Activated CD8-positive, alpha-beta memory T cell treated with anti-CD3 and anti-CD28 coated beads for 24 hours (primary cell): ENCODE measurements around the gene SLCO3A1.

Experiments used
- DNase-seq: peaks from one replicate; pipeline ENCODE4 v3.0.0-alpha.2; 2020

SLCO3A1 gene

DNA sequence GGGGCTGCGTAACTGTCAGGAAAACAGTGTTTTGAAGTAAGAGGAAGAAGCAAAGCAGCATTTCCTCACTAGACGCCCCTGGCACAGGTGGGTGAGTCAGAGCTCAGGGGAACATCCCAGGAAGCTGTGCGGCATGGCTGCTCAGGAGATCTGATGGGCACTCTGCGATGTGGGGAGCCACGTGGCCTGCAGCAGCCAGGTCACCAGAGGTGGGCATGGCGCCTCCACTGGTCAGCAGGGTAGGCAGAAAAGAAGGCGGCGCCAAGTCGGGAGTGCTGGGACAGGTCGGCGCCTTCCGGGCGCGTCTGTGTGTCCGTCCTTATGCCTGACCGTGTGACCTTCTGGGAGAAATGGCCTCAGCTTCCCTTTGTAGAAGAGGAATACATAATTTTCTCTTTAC lies 290.3 kb downstream of the SLCO3A1 start:
- no peak for DNase-seq

DNA sequence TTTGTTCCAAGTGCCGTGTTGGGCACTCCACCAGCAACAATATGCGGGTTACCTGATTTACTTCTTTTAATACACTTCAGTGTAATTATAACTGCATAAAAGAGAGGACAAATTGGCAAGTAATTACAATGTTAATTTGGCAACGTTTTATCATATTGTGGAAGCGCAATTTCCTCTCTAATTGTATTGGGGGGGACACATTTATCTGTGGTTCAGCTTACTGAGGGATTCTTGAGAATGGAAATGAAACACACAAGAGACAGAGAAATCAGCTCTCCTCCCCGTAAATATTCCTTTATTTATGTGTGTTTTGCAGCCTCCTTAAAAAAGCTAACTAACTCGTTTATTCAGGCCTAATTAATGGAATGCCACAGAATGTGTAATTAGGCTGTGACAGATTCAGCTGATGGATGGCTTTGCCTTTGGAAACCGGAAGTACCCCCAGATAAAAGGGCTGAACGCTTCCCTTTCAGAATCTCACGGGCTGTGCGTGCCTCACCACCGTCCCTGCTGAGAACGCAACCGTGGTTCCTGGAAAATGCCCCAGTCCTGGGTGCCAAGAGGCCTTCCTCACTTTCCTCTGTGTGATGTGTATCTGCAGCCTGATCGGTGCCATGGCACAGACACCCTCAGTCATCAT lies 293.1 kb downstream of the SLCO3A1 start:
- no peak for DNase-seq

DNA sequence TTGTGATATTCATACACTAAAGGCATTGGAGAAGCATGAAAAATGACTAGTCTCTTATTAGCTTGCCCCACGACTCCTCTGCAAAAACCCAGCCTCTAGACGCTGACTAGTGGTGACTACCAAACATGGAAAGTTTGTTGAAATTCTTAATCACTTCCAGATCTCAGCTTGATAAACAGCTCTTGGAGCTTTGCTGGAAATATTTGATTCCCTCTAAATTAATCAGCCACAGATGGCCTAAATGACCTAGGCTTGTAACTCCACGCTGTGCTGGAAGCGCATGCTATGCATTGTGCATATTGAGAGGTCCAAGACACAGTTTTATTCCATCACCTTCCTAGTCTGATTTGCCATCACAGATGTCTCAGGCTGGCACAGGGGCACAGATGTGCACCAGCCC lies 295.5 kb downstream of the SLCO3A1 start:
- DNase-seq = no peak

DNA sequence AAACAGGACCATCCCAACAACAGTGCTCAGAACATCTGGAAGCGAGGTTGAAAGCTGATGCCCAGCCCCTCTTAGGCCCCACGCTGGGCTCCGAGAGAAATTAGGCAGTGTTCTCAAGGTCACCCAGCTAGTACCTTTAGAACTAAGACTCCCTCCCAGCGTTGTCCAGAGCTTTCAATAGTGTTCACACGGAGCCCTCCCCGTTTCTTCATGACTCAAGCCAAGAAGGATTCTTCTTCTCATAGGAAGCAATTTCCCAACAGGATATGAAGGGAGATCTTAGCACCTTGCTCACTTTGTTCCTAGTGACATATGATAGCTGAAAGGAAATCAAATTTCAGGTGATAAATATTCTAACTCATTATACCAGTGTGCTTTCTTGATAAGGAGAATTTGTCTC lies 296.0 kb downstream of the SLCO3A1 start:
- no peak for DNase-seq

DNA sequence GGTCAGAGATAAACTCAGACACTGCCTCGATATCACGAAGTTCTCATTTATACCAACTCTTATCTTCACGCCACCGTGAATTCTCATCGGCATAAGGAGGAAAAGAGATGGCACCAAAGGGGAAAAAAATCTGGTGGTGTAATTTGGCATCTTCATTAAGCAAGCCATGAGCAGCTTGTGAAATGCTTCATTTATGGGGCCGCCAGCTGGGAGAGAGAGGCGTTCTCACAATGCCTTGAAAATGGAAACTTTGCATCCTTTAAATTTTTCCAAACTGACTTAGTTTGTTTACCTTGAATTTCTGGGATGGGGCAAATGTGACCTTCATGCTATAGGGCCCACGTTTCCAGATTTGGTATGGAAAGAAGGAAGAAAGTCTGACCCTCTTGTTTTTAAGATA lies 297.7 kb downstream of the SLCO3A1 start:
- DNase-seq = no peak

DNA sequence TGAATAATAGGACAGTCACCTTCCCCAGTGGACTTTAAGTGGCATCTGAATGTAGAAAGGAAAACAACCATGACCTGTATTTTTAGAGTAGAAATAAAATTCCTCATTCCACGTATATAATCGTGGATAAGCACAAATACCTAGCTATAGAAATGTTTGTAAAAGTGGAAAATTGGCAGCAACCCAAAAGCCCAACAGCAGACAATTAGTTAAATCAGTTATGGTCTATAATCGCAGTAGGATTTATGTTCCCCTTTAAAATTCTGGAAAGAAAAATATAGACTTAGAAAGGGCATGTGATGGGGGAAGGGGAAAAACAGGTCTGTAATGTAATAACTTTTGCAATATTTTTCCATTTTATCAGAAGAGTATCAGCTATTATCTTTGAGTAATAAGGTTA lies 298.2 kb downstream of the SLCO3A1 start:
- no peak for DNase-seq

DNA sequence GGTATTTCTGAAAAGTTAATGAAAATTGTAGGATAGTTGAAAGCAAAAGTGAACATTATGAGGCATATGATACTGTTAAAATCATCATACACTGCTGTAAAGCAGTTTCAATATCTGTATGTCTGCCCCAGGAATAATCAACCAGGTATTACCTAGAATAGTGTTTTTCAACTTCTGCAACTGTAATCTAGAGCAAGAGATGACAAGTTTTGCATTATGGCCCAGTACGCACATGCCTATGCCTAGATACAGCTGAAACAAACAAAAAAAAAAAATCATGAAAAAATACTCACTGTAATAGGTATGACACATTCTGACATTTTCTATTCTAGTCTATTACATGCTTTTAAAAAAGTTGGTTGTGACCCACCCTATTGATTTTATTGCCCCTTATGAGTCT lies 299.5 kb downstream of the SLCO3A1 start:
- DNase-seq = no peak

DNA sequence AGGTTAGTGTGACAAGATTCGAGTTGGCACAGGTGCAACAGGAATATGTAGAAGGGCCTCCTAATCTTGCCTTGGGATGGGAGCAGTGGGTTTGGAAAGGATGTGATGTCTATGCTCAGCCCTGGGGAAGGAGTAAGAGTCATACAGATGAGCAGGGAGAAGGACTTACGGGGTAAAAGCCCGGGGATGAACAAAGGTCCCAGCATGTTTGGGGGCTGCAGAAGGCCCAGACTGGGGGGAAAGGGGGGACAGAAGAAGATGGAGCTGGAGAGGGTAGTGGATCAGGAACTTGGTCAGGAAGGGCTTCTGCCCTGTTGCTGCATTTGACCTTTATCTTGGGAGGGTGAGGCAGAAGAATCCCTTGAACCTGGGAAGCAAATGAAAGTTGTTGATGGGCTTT lies 300.1 kb downstream of the SLCO3A1 start:
- peak; percentile 4 for DNase-seq

DNA sequence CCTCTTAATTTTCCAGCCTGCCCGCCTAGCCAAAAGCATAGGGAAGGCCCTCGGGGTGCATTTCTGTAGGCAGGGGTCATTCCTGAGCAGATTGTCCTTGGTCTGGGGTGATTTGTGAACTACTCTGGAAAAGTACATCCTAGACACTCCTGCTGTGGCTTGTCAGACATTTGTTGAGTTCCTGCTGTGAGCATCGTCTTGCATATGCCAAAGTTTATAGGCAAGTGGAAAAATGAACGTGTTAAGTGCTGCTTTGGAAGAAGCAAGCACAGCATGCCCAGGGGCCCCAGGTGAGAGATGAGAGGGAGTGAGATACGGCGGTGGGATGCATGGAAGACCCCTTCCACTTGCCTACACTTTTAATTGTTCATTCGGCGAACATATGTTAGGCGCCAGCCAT lies 302.4 kb downstream of the SLCO3A1 start:
- peak; percentile 17 for DNase-seq

DNA sequence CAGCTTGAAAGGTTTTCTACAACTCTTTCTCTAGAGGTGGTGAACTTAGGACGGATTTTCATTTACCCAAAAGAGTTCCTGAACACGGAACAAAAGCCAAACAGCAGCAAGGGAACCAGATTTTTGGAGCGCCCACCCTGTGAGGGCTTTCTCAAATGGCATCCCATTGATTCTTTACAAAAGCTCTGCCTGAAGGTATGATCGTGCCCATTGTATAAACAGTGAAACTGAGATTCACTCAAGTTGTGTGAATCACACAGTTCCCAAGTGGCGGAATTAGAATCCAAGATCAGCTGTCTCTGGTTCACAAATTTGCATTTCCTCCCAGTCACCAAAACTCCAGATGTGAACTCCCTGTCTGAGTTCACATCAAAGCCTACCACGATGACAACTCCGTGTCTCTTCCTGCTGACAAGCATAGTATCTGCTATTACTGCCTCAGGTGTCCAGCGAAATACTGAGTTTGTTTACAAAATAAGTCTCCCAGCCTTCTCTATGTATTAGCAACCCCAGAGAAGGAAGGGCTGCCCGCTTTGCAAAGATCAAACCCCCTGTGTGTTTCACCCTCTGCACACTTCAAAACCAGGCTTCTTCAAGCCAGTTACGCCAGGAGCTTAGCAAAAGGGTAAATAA lies 304.3 kb downstream of the SLCO3A1 start:
- no peak for DNase-seq

DNA sequence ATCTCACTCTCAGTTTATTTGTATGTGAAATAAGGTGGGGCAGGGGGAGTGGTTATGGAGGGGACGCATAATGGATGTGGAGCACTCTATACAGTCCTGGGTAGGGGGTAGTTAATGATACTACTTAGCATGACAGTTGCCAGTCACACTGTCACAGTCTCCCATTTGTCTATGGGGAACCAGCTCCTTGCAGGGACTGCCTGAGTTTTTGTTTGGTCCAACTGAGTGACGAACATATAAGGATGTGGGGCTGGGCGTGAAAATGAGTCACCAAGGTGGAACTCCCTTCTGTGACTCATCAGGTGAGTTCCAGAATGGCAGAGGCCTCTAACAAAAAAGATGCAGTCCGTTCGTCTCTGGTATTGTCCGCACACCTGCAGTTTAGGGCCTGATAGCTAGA lies 304.9 kb downstream of the SLCO3A1 start:
- DNase-seq = no peak

DNA sequence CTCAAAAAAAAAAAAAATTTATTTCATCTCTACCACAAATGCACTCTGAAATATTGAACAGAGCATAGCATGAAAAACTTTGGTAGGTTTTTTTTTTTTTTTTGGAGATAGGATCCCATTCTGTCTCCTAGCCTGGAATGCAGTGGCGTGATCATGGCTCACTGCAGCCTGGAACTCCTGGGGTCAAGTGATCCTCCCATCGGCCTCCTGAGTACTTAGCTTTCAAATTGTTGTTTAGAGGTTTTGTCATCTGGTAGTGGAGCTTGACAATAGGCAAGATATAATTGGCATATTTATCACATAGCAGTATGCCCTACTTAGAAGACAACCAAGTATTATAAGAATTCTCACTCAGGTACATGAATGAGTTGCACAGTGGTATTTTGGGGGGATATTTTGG lies 306.0 kb downstream of the SLCO3A1 start:
- DNase-seq = no peak

DNA sequence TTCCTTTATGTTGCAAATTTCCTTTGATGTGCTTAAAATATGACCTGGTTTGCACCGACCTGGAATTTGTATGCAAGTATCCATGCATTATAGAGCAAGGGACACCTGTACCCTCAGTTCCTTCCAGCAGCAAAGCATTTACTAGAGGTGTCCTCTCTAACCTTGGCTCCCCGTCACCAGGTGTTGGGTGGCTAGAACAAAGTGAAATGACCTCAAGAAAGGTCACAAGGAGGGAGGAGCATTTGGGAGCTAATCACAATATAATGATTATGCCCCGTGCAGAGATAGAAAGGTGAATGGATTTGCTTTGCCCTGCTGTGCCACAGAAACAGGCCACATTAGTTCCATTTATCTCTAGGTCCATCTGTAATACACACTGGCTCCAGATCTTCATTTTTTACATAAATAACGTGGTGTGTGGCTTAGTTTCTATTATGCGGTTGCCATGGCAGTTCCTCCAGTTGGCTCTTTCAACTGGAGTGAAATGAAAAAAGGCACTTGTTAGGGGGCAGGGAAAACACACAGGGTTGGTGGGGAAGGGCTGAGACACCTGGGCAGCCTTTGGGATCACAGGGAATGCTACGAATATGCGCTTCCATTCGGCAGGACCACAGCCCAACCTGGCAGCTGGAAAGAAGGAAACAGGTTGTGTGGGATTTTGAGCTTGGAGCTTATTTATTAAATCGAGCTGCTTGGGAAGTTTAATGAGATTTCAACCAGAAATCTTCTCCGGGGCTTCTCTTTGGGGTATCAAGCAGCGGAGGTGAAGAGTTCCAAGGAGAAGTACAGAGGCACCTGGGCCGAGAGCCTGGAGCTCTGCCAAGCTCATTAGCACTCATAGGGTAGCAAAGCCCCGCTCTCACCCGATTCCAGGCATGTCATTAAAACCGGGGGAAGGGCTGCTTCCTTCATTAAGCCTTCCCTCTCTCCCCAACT lies 306.7 kb downstream of the SLCO3A1 start:
- no peak for DNase-seq

DNA sequence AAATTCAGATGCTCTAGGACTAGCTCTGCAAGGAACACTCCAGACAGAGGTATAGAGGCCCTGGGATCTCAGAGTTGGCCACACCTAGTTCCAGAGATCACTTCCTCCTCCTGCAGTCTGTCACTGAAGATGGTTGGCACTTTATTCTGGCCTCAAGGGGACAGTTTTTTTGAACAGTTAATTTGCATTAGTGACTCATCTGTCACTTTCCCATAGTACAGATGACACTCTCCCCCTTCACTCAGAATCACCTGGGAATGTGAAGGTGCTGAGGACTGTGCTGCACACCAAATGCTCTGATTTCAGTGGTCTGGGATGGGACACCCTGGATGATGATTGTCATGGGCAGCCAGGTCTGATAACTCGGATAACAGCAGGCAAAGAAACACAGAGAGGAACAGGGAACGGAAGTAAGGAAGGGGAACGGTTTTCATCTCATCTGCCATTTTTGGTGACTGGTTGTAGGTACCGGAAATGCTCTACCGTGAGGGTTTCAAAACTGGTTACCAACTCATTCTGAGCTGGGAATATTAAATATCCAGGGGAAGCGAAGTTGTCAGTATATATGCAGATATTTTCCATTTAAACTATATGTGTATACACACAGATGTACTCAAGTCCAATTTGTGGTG lies 307.6 kb downstream of the SLCO3A1 start:
- no peak for DNase-seq

DNA sequence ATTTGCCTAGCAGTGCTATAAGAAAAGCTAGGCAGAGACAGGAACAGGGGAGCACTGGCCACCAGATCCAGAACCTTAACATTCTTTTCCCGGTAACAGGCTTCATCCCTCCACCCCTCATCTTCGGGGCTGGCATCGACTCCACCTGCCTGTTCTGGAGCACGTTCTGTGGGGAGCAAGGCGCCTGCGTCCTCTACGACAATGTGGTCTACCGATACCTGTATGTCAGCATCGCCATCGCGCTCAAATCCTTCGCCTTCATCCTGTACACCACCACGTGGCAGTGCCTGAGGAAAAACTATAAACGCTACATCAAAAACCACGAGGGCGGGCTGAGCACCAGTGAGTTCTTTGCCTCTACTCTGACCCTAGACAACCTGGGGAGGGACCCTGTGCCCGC lies 309.1 kb downstream of the SLCO3A1 start:
- no peak for DNase-seq

DNA sequence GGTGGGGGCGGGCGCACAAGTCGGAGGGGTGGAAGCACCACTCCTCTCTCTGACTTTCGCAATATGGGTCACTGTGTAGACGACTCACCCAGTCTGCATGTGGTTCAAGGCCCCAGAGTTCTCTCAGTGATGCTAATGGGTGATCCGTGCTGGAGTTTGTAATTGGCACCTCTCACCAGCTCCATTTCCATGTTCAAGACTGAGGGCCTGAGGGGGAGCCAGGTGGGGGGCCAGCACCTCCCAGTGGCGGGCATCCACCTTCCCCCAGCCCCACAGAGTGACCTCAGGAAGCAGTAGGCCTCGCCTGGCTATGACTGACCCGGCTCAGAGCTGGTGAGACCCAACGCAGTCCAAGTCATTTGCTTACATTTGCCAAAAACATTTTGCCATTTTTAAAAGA lies 310.1 kb downstream of the SLCO3A1 start:
- no peak for DNase-seq

DNA sequence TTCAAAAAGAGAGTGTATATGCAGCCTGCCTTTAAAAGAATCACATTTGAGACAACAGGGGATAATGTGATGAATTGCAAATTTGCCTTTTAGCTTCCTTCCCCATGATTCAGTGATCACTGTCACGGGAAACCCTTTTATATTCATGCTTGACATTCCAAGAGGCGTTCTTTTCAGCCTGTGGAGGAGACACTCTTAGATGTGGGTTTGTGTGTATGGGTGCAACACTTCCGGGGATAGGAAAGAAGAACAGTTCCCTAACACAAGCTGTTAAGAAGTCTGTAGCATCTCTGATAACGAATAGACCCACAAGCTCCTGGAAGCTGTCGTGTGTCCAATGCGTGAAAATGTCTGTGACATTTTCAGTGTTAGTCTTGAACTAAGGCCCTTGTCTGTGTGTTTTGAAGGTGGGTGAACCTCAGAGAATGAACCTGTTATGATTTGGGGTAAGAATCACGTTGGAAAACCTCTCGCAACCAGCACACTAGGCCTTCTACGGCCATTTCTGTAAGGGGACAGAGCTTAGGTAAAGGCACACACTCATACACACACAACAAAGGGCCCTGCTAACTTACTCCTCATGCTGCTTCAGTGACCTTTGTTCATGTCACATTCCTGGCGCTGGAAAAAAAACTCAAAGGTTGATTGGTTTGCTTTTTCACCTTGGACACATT lies 311.0 kb downstream of the SLCO3A1 start:
- DNase-seq = no peak

DNA sequence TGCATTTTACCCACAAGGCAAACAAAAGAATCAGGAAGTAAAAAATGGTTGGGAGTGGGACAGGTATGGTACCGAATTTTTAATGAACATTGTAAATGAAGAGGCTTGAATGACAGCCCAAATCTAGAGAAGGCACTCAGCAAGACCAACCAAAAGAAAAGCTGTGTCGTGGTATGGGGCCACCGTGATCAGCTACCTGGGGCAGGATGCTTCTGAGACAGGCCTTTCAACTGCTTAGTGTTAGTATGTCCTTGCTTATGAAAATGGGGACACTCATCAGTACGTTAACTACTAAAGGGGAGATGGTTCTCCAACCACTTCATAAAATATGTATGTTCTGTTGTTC lies 311.5 kb downstream of the SLCO3A1 start:
- no peak for DNase-seq

DNA sequence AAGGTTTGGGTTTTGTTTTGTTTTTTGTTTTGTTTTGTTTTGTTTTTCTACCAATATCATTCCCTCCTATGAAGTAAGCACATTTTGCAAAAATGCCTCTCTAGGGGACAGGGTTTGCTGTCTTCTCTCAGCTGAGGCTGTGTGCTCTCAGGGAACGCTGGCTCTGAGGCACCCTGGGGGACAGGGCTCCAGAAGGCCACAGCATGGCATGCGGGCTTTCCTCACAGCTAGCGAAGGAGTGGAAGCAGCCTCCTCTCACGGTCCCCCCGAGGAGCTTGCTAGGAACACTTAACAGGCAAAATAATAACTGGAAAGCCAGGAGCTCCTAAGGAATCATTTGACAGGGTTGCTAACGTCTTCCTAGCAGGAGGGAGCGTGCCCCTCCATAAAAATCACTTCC lies 312.5 kb downstream of the SLCO3A1 start:
- DNase-seq = no peak

DNA sequence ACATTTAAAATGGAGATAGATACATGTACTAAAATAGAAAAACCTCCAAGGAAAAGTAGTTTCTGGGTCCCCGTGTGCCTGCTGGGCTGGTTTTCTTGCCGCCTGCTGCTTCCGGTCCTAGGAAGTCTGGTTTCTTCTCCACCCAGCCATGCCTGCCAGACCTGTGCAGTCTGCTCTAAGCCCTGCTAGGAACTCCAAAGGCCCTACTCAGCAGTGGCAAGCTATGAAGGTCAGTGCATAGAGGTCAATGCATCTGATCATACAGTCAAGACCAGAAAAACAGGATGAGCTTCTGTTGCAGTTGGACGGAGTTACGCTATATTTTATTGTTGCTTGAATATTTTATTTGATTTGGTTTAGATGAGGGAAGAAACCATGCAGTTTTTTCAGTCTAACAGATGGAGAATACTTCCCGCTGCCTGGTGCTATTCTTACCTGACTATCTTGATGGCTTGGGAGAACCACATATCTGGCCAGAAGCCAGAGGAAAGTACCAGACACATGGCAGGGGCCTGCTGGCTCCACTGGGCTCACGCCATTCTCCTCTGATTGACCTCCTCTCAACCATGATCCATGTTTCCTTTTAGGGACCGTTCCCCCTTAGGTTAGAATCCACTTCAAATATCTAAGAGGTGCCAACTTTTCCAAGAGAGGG lies 313.4 kb downstream of the SLCO3A1 start:
- DNase-seq = no peak

DNA sequence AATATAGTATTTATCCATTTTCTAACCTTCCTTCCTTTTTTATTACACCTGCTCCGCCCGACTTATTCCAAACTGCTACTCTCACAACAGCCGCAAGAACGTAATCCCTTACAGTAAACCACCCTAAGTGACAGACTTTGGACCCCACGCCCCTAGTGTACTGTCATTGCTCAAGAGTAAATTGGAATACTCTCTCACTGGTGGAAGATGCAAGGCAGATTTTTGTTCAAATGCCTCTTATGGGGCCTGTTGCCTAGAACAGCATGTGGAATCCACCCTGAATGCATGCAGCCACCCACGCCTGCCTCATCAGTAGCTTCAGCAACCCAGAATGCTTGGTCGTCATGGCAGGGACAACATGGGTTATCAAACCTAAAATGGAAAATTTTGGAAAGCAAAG lies 313.9 kb downstream of the SLCO3A1 start:
- no peak for DNase-seq

DNA sequence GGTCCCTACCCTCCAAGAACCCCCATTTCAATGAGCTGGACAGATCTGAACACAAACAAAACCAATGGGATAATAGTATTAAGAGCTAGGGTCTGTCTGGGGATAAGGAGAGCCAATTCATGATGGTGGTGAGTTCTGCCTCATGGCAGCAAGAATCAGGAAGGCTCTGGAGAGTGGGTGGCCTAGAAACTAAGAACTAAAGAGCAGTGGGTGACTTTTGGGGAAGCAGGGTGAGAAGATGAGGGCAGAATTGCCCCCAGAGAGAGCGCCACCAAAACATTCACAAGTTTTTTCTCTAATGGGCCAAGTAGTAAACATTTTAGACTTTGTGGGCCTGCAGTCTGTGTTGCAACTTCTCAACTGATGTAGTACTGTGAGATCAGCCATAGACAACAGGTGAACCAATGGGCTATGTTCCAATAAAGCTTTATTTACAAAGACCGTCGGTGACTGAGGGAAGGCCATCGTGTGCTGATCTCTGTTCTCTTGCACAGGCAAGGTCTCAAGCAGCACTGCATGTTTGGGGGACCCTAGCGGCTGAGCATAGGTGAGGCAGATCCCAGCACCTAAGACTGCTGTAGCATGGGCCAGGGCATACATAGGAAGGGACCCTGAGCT lies 314.7 kb downstream of the SLCO3A1 start:
- DNase-seq = no peak
